Bronchial epithelial cell (primary cell): Measurements from ENCODE around the gene CSNK1G3. TPM values are rescaled to one million over a fixed set of nuclear protein-coding genes. Genes with fewer than 3 reads are reported as not detected.

Experiments
- DNase-seq: peaks from one replicate; pipeline ENCODE4 v3.0.0-alpha.2; 2010; ENCODE audit warnings: low read depth
- FAIRE-seq: peaks from 2 replicates; lab custom pipeline; 2011; peaks lifted over from hg19 to GRCh38; lab: Jason Lieb, UNC
- H3K27me3 ChIP-seq: 2 replicates; pipeline ENCODE4 v1.5.1; 2011; ENCODE audit warnings: low read length; ENCODE audit not compliant: control insufficient read depth, insufficient read depth
- H3K36me3 ChIP-seq: 2 replicates; pipeline ENCODE4 v1.5.1; 2011; ENCODE audit warnings: low read length; ENCODE audit not compliant: control insufficient read depth, insufficient read depth
- H3K4me3 ChIP-seq: 2 replicates; pipeline ENCODE4 v1.5.1; 2011; ENCODE audit warnings: mild to moderate bottlenecking, low read depth, low read length, control low read depth
- CTCF ChIP-seq: IDR thresholded peaks from 2 replicates; pipeline ENCODE4 v1.5.1; 2011; ENCODE audit warnings: mild to moderate bottlenecking, moderate library complexity, low read length, control low read depth, inconsistent platforms; ENCODE audit not compliant: insufficient read depth, severe bottlenecking
- total RNA-seq: library from RNA; depleted of rRNA; stranded (reverse); fragments of >200 nt; gene quantifications from 2 replicates; pipeline ENCODE4 v1.2.1, GENCODE V29; 2014

The CSNK1G3 gene
- total RNA-seq, 1 donor from 2014 or later = 50.0 TPM

GRCh38 chr5:123528065-123528464 is 16.1 kb downstream of the CSNK1G3 start:
- no peaks in the 10 kb centered on the region for H3K36me3 ChIP-seq
- FAIRE-seq (no peak), DNase-seq (no peak)
- no peaks in the 10 kb centered on the region for H3K27me3 ChIP-seq
- H3K4me3 ChIP-seq = no peak overlapping the region
- TF ChIP-seq CTCF = no peak

- Histone ChIP-seq H3K4me3 (no peak overlapping the region), H3K27me3 (no peaks in the 10 kb centered on the region), H3K36me3 (no peaks in the 10 kb centered on the region)
- no peak for TF ChIP-seq CTCF
- FAIRE-seq = no peak
- DNase-seq = no peak
Observed at GRCh38 chr5:123528878-123529277, 16.9 kb downstream of the CSNK1G3 start.

DNA sequence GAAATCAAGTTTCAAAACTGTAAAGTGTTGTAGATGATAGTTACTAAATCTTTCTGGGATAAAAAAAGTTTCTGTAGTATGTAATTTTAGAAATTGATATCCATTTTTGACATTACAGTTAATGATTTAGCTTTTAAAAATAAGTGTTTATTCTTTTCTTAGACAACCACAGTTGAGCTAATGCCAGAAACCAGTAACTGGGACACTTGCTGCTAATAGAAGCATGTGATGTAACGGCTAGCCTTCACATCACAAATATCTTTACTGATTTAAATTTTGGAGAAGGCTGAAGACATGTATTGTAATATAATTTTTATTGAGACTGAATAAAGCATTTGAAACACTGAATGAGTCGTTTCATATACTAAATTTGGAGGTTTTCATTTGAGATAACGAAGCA is 18.8 kb downstream of the CSNK1G3 start:
- DNase-seq (no peak), FAIRE-seq (no peak)
- no peaks in the 10 kb centered on the region for H3K36me3 ChIP-seq
- no peak overlapping the region for H3K4me3 ChIP-seq
- TF ChIP-seq CTCF = no peak
- H3K27me3 ChIP-seq = no peaks in the 10 kb centered on the region

DNA sequence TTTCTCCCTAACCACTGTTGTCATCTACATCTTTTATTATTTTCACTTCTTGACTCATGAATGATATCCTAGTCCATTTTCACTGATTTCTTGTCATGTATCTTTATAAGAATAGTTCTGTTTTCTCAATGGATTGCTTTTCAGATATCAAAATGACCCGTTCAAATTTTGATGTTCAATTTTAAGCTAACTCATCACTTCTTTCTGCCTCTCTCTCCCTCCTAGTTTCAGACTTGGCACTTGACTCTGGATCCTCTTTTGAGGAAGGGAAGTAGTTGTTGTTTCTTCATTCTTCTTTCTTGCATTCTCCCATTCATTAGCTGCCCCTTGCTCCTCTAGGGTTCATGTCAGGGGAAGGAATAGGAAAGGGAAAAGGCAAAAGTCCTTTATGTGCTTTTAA is 23.7 kb downstream of the CSNK1G3 start:
- no peak for FAIRE-seq
- Histone ChIP-seq H3K36me3 (no peaks in the 10 kb centered on the region), H3K4me3 (no peak overlapping the region), H3K27me3 (no peaks in the 10 kb centered on the region)
- DNase-seq = no peak
- no peak for TF ChIP-seq CTCF

DNA sequence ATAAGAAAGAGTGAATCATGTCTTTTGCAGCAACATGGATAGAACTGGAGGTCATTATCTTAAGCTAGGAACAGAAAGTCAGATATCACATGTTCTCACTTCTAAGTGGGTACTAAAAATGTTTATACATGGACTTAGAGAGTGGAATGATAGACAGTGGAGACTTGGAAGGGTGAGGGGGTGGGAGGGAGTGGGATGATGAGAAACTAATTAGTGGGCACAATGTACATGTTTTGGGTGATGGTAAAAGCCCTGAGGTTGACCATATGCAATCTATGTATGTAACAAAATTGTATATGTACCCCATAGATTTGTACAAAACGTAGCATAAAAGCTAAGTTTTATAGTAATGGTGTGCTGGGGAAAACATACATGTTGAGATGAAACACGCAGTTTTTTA is 25.3 kb downstream of the CSNK1G3 start:
- FAIRE-seq (no peak), DNase-seq (no peak)
- no peaks in the 10 kb centered on the region for H3K36me3 ChIP-seq
- no peaks in the 10 kb centered on the region for H3K27me3 ChIP-seq
- TF ChIP-seq CTCF = no peak
- no peak overlapping the region for H3K4me3 ChIP-seq

- no peak for DNase-seq
- no peak overlapping the region for H3K4me3 ChIP-seq
- H3K36me3 ChIP-seq = no peaks in the 10 kb centered on the region
- FAIRE-seq = no peak
- TF ChIP-seq CTCF = no peak
- no peaks in the 10 kb centered on the region for H3K27me3 ChIP-seq
Observed at GRCh38 chr5:123537845-123538244, 25.9 kb downstream of the CSNK1G3 start.
